WTC11 (cell line): Measurements from ENCODE around the gene PIP4K2A. TPM values are rescaled to one million over a fixed set of nuclear protein-coding genes. Genes with fewer than 3 reads are reported as not detected.

ENCODE experiments used
- ATAC-seq: fragments of 200-7000 bp; cut with Tn5 transposase; 2 replicates; pipeline ENCODE4 v1.10.0; 2021; ENCODE audit warnings: mild to moderate bottlenecking, moderate library complexity
- CTCF ChIA-PET: fragments of 300-600 bp; sonication (Branson Sonifier 250); formaldehyde crosslinking; loops from one replicate; lab custom pipeline; 2021; ENCODE audit warnings: antibody characterized with exemption; lab: Charles Lee
- POLR2A ChIA-PET: fragments of 350-600 bp; sonication (Branson Sonifier 250); formaldehyde crosslinking; loops from one replicate; lab custom pipeline; 2021; ENCODE audit warnings: antibody characterized with exemption; lab: Charles Lee
- DNase-seq: peaks from one replicate; pipeline ENCODE4 v3.0.0; 2021; ENCODE audit warnings: low spot score
- H3K27ac Mint-ChIP-seq: 2 replicates; pipeline ENCODE4 v1.8.0; 2021; ENCODE audit warnings: mixed read lengths
- H3K27me3 Mint-ChIP-seq: 2 replicates; pipeline ENCODE4 v1.8.0; 2021; ENCODE audit warnings: low read depth, mild to moderate bottlenecking, moderate library complexity, mixed read lengths
- H3K36me3 Mint-ChIP-seq: 2 replicates; pipeline ENCODE4 v1.8.0; 2021; ENCODE audit warnings: mixed read lengths
- H3K4me1 Mint-ChIP-seq: 2 replicates; pipeline ENCODE4 v1.8.0; 2022; ENCODE audit warnings: mixed read lengths
- H3K4me3 Mint-ChIP-seq: 2 replicates; pipeline ENCODE4 v1.8.0; 2021; ENCODE audit warnings: mild to moderate bottlenecking, moderate library complexity, mixed read lengths
- H3K9me3 Mint-ChIP-seq: 2 replicates; pipeline ENCODE4 v1.8.0; 2021; ENCODE audit warnings: mixed read lengths
- ATF1 ChIP-seq: sonication (generic); formaldehyde crosslinking; IDR thresholded peaks from 2 replicates; pipeline ENCODE4 v1.8.1; 2023; ENCODE audit warnings: mild to moderate bottlenecking, moderate library complexity, missing genetic modification reagents
- CBFB ChIP-seq: sonication (generic); formaldehyde crosslinking; IDR thresholded peaks from 2 replicates; pipeline ENCODE4 v1.8.1; 2022; ENCODE audit warnings: mild to moderate bottlenecking, low read depth, missing genetic modification reagents
- E2F4 ChIP-seq: sonication (generic); formaldehyde crosslinking; IDR thresholded peaks from 2 replicates; pipeline ENCODE4 v1.8.1; 2022; ENCODE audit warnings: low read depth, mild to moderate bottlenecking, moderate library complexity, missing genetic modification reagents, borderline replicate concordance
- ESRRA ChIP-seq: sonication (generic); formaldehyde crosslinking; IDR thresholded peaks from 2 replicates; pipeline ENCODE4 v1.8.1; 2022; ENCODE audit warnings: mild to moderate bottlenecking, missing genetic modification reagents, borderline replicate concordance
- FOXP1 ChIP-seq: sonication (generic); formaldehyde crosslinking; IDR thresholded peaks from 2 replicates; pipeline ENCODE4 v1.8.0; 2022; ENCODE audit warnings: missing genetic modification reagents, mild to moderate bottlenecking, moderate library complexity, borderline replicate concordance
- GABPB1 ChIP-seq: sonication (generic); formaldehyde crosslinking; IDR thresholded peaks from 2 replicates; pipeline ENCODE4 v1.8.1; 2023; ENCODE audit warnings: mild to moderate bottlenecking, missing genetic modification reagents
- HMGA2 ChIP-seq: fragments of 250-450 bp; sonication (Bioruptor Pico); IDR thresholded peaks from 2 replicates; pipeline ENCODE4 v1.4.0; 2021; ENCODE audit warnings: mild to moderate bottlenecking, moderate library complexity
- HMGXB4 ChIP-seq: sonication (generic); formaldehyde crosslinking; IDR thresholded peaks from 2 replicates; pipeline ENCODE4 v1.8.1; 2023; ENCODE audit warnings: mild to moderate bottlenecking, moderate library complexity, missing genetic modification reagents
- JUN ChIP-seq: sonication (generic); formaldehyde crosslinking; IDR thresholded peaks from 2 replicates; pipeline ENCODE4 v1.8.0; 2023; ENCODE audit warnings: mild to moderate bottlenecking, missing genetic modification reagents
- MAX ChIP-seq: sonication (generic); formaldehyde crosslinking; IDR thresholded peaks from 2 replicates; pipeline ENCODE4 v1.8.0; 2022; ENCODE audit warnings: mild to moderate bottlenecking, missing genetic modification reagents
- NFYB ChIP-seq: sonication (generic); formaldehyde crosslinking; conservative IDR thresholded peaks from 2 replicates; pipeline ENCODE4 v1.8.0; 2022; ENCODE audit warnings: low read depth, missing genetic modification reagents
- NR2C2 ChIP-seq: sonication (generic); formaldehyde crosslinking; IDR thresholded peaks from 2 replicates; pipeline ENCODE4 v1.8.0; 2022; ENCODE audit warnings: mild to moderate bottlenecking, missing genetic modification reagents
- OVOL2 ChIP-seq: fragments of 250-450 bp; sonication (Bioruptor Pico); IDR thresholded peaks from 2 replicates; pipeline ENCODE4 v1.9.0; 2021; ENCODE audit warnings: mild to moderate bottlenecking, borderline replicate concordance
- PRRX2 ChIP-seq: fragments of 250-450 bp; sonication (Bioruptor Pico); IDR thresholded peaks from 2 replicates; pipeline ENCODE4 v1.8.0; 2021; ENCODE audit warnings: mild to moderate bottlenecking
- RORB ChIP-seq: fragments of 250-450 bp; sonication (Bioruptor Pico); IDR thresholded peaks from 2 replicates; pipeline ENCODE4 v1.9.0; 2021; ENCODE audit warnings: mild to moderate bottlenecking
- SOX15 ChIP-seq: fragments of 250-450 bp; sonication (Bioruptor Pico); IDR thresholded peaks from 2 replicates; pipeline ENCODE4 v1.9.0; 2021; ENCODE audit warnings: mild to moderate bottlenecking
- TEAD1 ChIP-seq: sonication (generic); formaldehyde crosslinking; IDR thresholded peaks from 2 replicates; pipeline ENCODE4 v1.8.0; 2022; ENCODE audit warnings: mild to moderate bottlenecking, missing genetic modification reagents
- USF1 ChIP-seq: sonication (generic); formaldehyde crosslinking; IDR thresholded peaks from 2 replicates; pipeline ENCODE4 v1.8.0; 2022; ENCODE audit warnings: mild to moderate bottlenecking, missing genetic modification reagents
- ZBTB43 ChIP-seq: sonication (generic); formaldehyde crosslinking; IDR thresholded peaks from 2 replicates; pipeline ENCODE4 v1.8.1; 2023; ENCODE audit warnings: mild to moderate bottlenecking, missing genetic modification reagents
- ZNF219 ChIP-seq: sonication (generic); formaldehyde crosslinking; IDR thresholded peaks from 2 replicates; pipeline ENCODE4 v1.8.0; 2023; ENCODE audit warnings: missing genetic modification reagents, mild to moderate bottlenecking, borderline replicate concordance
- ZNF263 ChIP-seq: sonication (generic); formaldehyde crosslinking; IDR thresholded peaks from 2 replicates; pipeline ENCODE4 v1.8.1; 2022; ENCODE audit warnings: low read depth, mild to moderate bottlenecking, moderate library complexity, missing genetic modification reagents
- ZNF317 ChIP-seq: sonication (generic); formaldehyde crosslinking; IDR thresholded peaks from 2 replicates; pipeline ENCODE4 v1.8.1; 2023; ENCODE audit warnings: low read depth, mild to moderate bottlenecking, moderate library complexity, missing genetic modification reagents, borderline replicate concordance
- ZNF396 ChIP-seq: fragments of 250-450 bp; sonication (Bioruptor Pico); IDR thresholded peaks from 2 replicates; pipeline ENCODE4 v1.8.0; 2021; ENCODE audit warnings: mild to moderate bottlenecking, moderate library complexity, borderline replicate concordance
- ZNF532 ChIP-seq: fragments of 250-450 bp; sonication (Bioruptor Pico); IDR thresholded peaks from 2 replicates; pipeline ENCODE4 v1.9.0; 2021; ENCODE audit warnings: mild to moderate bottlenecking, borderline replicate concordance
- total RNA-seq: library from RNA; stranded (reverse); gene quantifications from 3 replicates; pipeline ENCODE4 v1.2.3, GENCODE V29; 2021

Gene PIP4K2A
- total RNA-seq, 1 experiment from 2014 or later, result 47.5 TPM

GRCh38 chr10:22494007-22494406 lies 220.4 kb downstream of the PIP4K2A start (continued):
- TF ChIP-seq ZNF532 (CRISPR knock-in tag) (no peak), ZBTB43 (CRISPR knock-in tag) (no peak), JUN (CRISPR knock-in tag) (no peak), ATF1 (no peak), TEAD1 (CRISPR knock-in tag) (no peak), PRRX2 (CRISPR knock-in tag) (no peak), MAX (no peak), NFYB (CRISPR knock-in tag) (no peak), ZNF396 (CRISPR knock-in tag) (no peak)

GRCh38 chr10:22491931-22492615 lies 222.3 kb downstream of the PIP4K2A start:
- ATAC-seq (no peak), DNase-seq (no peak)
- Mint-ChIP-seq H3K4me1 (no peaks in the 10 kb centered on the region), H3K36me3 (no peaks in the 10 kb centered on the region), H3K27ac (no peak overlapping the region), H3K9me3 (no peaks in the 10 kb centered on the region), H3K4me3 (no peak overlapping the region), H3K27me3 (no peaks in the 10 kb centered on the region)
- no peak for TF ChIP-seq ZNF396 (CRISPR knock-in tag)
- no peak for TF ChIP-seq FOXP1 (CRISPR knock-in tag)
- TF ChIP-seq NFYB (CRISPR knock-in tag), result no peak
- TF ChIP-seq OVOL2 (CRISPR knock-in tag), result no peak
- TF ChIP-seq HMGA2 (CRISPR knock-in tag), result no peak
- TF ChIP-seq ZNF317 (CRISPR knock-in tag), result no peak
- no peak for TF ChIP-seq ZNF263
- TF ChIP-seq USF1 (CRISPR knock-in tag), result no peak
- TF ChIP-seq E2F4 (CRISPR knock-in tag), result no peak
- no peak for TF ChIP-seq ESRRA
- no peak for TF ChIP-seq GABPB1 (CRISPR knock-in tag)
- no peak for TF ChIP-seq ZNF219
- TF ChIP-seq HMGXB4, result no peak
- no peak for TF ChIP-seq SOX15 (CRISPR knock-in tag)
- TF ChIP-seq NR2C2 (CRISPR knock-in tag), result no peak
- no peak for TF ChIP-seq RORB (CRISPR knock-in tag)
- no peak for TF ChIP-seq CBFB
- CTCF ChIA-PET, result interaction anchor here (1.9 kb wide), 1 partner anchor 10 kb away, joined by 4 read pairs; no protein-coding TSS in a partner anchor
- POLR2A ChIA-PET, result no interaction called here
